Fibroblast of peridontal ligament (primary cell): Measurements from ENCODE around the gene STPG3.

Experiments used
- DNase-seq: peaks from one replicate; pipeline ENCODE4 v3.0.0-alpha.2; 2010; ENCODE audit errors: extremely low read depth

Gene STPG3

GRCh38 chr9:137222190-137223077 lies 28.7 kb upstream of the STPG3 start, which contains the start of gene RNF208:
Gene RNF208, minus strand, starts transcription at chr9:137222240. Its CDS starts 1,028 bp downstream, at chr9:137221212.
- DNase-seq, result no peak

GRCh38 chr9:137223078-137223970 lies 27.8 kb upstream of the STPG3 start:
- peak; percentile 99 for DNase-seq

GRCh38 chr9:137224830-137225694 lies 26.0 kb upstream of the STPG3 start, which contains the start of gene CYSRT1:
Gene CYSRT1, plus strand, starts transcription at chr9:137225174. Its CDS starts 448 bp downstream, at chr9:137225622.
- no peak for DNase-seq

GRCh38 chr9:137225699-137226331 lies 25.3 kb upstream of the STPG3 start:
- no peak for DNase-seq

GRCh38 chr9:137226338-137227053 lies 24.6 kb upstream of the STPG3 start:
- DNase-seq, result no peak

GRCh38 chr9:137227054-137227852 lies 23.8 kb upstream of the STPG3 start, which contains the start of gene RNF224:
Gene RNF224, plus strand, starts transcription at chr9:137227502. Its CDS starts 834 bp downstream, at chr9:137228336.
- peak; percentile 59 for DNase-seq

GRCh38 chr9:137227853-137228505 lies 23.1 kb upstream of the STPG3 start:
- DNase-seq, result no peak

GRCh38 chr9:137228506-137228967 lies 22.5 kb upstream of the STPG3 start:
- DNase-seq, result no peak

- no peak for DNase-seq
These were observed 21.9 kb upstream of the STPG3 start for GRCh38 chr9:137228968-137229896.

GRCh38 chr9:137229903-137230704 lies 21.0 kb upstream of the STPG3 start:
- DNase-seq, result no peak

GRCh38 chr9:137230705-137231371 lies 20.2 kb upstream of the STPG3 start, which contains the start of gene SLC34A3:
Gene SLC34A3, plus strand, starts transcription at chr9:137230901. Its CDS starts 802 bp downstream, at chr9:137231703.
- no peak for DNase-seq

- no peak for DNase-seq
These were observed 19.6 kb upstream of the STPG3 start for GRCh38 chr9:137231372-137232039.

- DNase-seq, result no peak
These were observed 19.0 kb upstream of the STPG3 start for GRCh38 chr9:137232101-137232500.

- DNase-seq, result no peak
These were observed 18.6 kb upstream of the STPG3 start for GRCh38 chr9:137232510-137232909.
